BJ (cell line): Measurements from ENCODE around the gene ANKRD53. TPM values are rescaled to one million over a fixed set of nuclear protein-coding genes. Genes with fewer than 3 reads are reported as not detected.

Experiments
- CTCF ChIA-PET: fragments of 350-600 bp; formaldehyde crosslinking; extraction: SDS; loops from one replicate; lab custom pipeline; 2021; ENCODE audit warnings: antibody characterized with exemption, inconsistent platforms; lab: Yijun Ruan, JAX
- POLR2A ChIA-PET: fragments of 300-600 bp; sonication (Branson Sonifier 250); formaldehyde crosslinking; extraction: SDS; loops from one replicate; lab custom pipeline; 2021; ENCODE audit warnings: antibody characterized with exemption; lab: Charles Lee
- DNase-seq: peaks from one replicate; pipeline ENCODE4 v3.0.0-alpha.2; 2011; ENCODE audit warnings: low read depth
- H3K27me3 ChIP-seq: 2 replicates; pipeline ENCODE4 v1.6.0; 2011; ENCODE audit warnings: low read length; ENCODE audit not compliant: control insufficient read depth, insufficient read depth
- H3K36me3 ChIP-seq: 2 replicates; pipeline ENCODE4 v1.5.1; 2011; ENCODE audit warnings: low read length; ENCODE audit not compliant: control insufficient read depth, insufficient read depth
- H3K4me3 ChIP-seq: 2 replicates; pipeline ENCODE4 v1.5.1; 2011; ENCODE audit warnings: low read depth, mild to moderate bottlenecking, control low read depth, low read length
- CTCF ChIP-seq: IDR thresholded peaks from 2 replicates; pipeline ENCODE4 v1.5.1; 2011; ENCODE audit warnings: low read depth, mild to moderate bottlenecking, control low read depth, inconsistent platforms, low read length, moderate library complexity; ENCODE audit not compliant: insufficient read depth
- polyA plus RNA-seq: library from polyadenylated mRNA; depleted of rRNA; stranded (reverse); fragments of >200 nt; gene quantifications from 2 replicates; pipeline ENCODE4 v1.2.3, GENCODE V29; 2011

Gene ANKRD53
- polyA plus RNA-seq, 1 experiment: 0.43 TPM

GRCh38 chr2:70982971-70983370 lies 4.5 kb downstream of the ANKRD53 start:
- H3K4me3 ChIP-seq: no peak overlapping the region
- H3K27me3 ChIP-seq: no peaks in the 10 kb centered on the region
- no peak for TF ChIP-seq CTCF
- ChIA-PET CTCF (interaction anchor here (2.0 to 2.8 kb wide), 4 partner anchors 11 to 112 kb away, joined by 6 to 23 read pairs (median 9); partner anchors contain the start of gene TEX261), POLR2A (no interaction called here)
- DNase-seq: no peak
- peaks cover 6% of the 10 kb centered on the region for H3K36me3 ChIP-seq

- POLR2A ChIA-PET: no interaction called here
- CTCF ChIA-PET: interaction anchor here (1.2 to 2.8 kb wide), 7 partner anchors 9 to 87 kb away, joined by 6 to 23 read pairs (median 11); partner anchors contain the start of genes NAGK and TEX261
Measured at GRCh38 chr2:70983506-70984227, 5.2 kb downstream of the ANKRD53 start.

GRCh38 chr2:70984228-70984575 lies 5.8 kb downstream of the ANKRD53 start:
- ChIA-PET CTCF (interaction anchor here (0.7 to 2.8 kb wide), 9 partner anchors 10 to 113 kb away, joined by 4 to 23 read pairs (median 8); partner anchors contain the start of genes NAGK and TEX261), POLR2A (no interaction called here)
- peaks cover 16% of the 10 kb centered on the region for H3K36me3 ChIP-seq
- H3K4me3 ChIP-seq: no peak overlapping the region
- DNase-seq: no peak
- H3K27me3 ChIP-seq: no peaks in the 10 kb centered on the region
- no peak for TF ChIP-seq CTCF

More at GRCh38 chr2:70983506-70984227, 5.2 kb downstream of the ANKRD53 start:
- Histone ChIP-seq H3K4me3 (no peak overlapping the region), H3K36me3 (peaks cover 13% of the 10 kb centered on the region), H3K27me3 (no peaks in the 10 kb centered on the region)
- DNase-seq: no peak
- TF ChIP-seq CTCF: no peak

GRCh38 chr2:70984576-70985282 lies 6.3 kb downstream of the ANKRD53 start:
- peak; percentile 83 for TF ChIP-seq CTCF
- peaks cover 16% of the 10 kb centered on the region for H3K36me3 ChIP-seq
- ChIA-PET POLR2A (no interaction called here), CTCF (interaction anchor here (0.7 to 2.8 kb wide), 11 partner anchors 9 to 114 kb away, joined by 3 to 23 read pairs (median 6); partner anchors contain the start of genes NAGK and TEX261)
- H3K4me3 ChIP-seq: no peak overlapping the region
- no peak for DNase-seq
- no peaks in the 10 kb centered on the region for H3K27me3 ChIP-seq

GRCh38 chr2:70985283-70985688 lies 6.9 kb downstream of the ANKRD53 start:
- no peak for DNase-seq
- CTCF ChIA-PET: interaction anchor here (0.9 to 2.8 kb wide), 6 partner anchors 11 to 86 kb away, joined by 3 to 23 read pairs (median 8); no protein-coding TSS in a partner anchor
- TF ChIP-seq CTCF: no peak
- POLR2A ChIA-PET: no interaction called here
- Histone ChIP-seq H3K4me3 (no peak overlapping the region), H3K27me3 (no peaks in the 10 kb centered on the region), H3K36me3 (peaks cover 17% of the 10 kb centered on the region)
